GM19397 (cell line): ENCODE measurements around the gene SMYD4.
"Not testable (repeated sequence)": the region's sequence is repeated elsewhere in the genome, so short reads cannot be mapped to it uniquely, and the experiment has no call there.

Source experiments
- ATAC-seq: cut with Tn5 transposase; IDR thresholded peaks from one replicate; pipeline ENCODE4 v1.9.1; 2021; ENCODE audit warnings: mild to moderate bottlenecking, moderate library complexity; ENCODE audit not compliant: unreplicated experiment

SMYD4 gene

DNA sequence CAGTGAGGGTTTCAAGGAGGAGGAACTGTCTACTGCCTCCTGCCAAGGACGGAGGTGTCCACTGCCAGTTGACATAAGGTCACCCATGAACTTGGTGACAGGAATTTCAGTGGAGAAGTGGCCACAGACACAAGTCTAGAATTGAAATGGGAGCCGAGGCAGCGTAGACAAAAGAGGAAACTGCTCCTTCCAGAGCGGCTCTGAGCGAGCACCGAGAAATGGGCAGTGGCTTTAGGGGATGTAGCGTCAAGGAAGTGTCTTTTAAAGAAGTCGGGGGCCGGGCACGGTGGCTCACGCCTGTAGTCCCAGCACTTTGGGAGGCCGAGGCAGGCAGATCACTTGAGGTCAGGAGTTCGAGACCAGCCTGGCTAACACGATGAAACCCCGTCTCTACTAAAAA is 70.9 kb downstream of the SMYD4 start:
- ATAC-seq: no peak

DNA sequence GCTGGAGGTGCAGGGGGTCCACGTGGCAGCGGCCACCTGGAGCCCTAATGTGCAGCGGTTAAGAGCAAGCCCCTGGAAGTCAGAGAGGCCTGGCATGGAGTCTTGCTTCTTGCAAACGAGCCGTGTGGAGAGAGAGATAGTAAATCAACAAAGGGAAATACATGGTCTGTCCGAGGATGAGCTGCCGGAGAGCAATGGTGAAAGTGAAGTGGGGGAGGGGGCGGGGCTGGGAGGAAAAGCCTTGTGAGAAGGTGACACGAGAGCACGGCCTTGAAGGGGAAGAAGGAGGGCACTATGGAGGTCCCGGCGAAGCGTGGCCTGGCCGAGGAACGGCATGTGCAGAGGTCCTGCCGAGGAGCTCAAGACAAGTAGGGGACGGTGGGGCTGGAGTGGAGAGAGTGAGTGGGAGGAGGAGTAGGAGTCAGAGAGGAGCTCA is 73.9 kb downstream of the SMYD4 start:
- no peak for ATAC-seq

- ATAC-seq: no peak
Measured at GRCh38 chr17:1755252-1755826, 74.4 kb downstream of the SMYD4 start.

GRCh38 chr17:1754430-1755112 is 75.1 kb downstream of the SMYD4 start:
- no peak for ATAC-seq

DNA sequence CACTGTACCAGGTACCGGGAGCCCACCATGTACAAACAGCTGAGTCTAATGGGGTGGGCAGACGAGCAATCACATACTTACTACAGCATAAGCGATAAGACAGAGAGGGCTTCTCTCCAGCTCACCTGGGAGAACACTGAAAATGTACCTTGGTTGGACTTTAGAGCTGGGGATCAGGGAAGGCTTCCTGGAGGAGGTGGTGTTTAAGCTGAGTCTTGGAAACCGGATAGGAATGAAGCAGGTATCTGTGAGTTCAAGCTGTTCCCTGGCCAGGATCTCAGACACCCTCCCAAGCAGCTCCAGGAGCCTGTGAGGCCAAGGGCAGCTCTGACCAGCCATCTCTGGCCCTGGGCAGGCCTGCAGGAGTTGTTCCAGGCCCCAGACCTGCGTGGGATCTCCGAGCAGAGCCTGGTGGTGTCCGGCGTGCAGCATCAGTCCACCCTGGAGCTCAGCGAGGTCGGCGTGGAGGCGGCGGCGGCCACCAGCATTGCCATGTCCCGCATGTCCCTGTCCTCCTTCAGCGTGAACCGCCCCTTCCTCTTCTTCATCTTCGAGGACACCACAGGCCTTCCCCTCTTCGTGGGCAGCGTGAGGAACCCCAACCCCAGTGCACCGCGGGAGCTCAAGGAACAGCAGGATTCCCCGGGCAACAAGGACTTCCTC is 75.8 kb downstream of the SMYD4 start:
- ATAC-seq: no peak

DNA sequence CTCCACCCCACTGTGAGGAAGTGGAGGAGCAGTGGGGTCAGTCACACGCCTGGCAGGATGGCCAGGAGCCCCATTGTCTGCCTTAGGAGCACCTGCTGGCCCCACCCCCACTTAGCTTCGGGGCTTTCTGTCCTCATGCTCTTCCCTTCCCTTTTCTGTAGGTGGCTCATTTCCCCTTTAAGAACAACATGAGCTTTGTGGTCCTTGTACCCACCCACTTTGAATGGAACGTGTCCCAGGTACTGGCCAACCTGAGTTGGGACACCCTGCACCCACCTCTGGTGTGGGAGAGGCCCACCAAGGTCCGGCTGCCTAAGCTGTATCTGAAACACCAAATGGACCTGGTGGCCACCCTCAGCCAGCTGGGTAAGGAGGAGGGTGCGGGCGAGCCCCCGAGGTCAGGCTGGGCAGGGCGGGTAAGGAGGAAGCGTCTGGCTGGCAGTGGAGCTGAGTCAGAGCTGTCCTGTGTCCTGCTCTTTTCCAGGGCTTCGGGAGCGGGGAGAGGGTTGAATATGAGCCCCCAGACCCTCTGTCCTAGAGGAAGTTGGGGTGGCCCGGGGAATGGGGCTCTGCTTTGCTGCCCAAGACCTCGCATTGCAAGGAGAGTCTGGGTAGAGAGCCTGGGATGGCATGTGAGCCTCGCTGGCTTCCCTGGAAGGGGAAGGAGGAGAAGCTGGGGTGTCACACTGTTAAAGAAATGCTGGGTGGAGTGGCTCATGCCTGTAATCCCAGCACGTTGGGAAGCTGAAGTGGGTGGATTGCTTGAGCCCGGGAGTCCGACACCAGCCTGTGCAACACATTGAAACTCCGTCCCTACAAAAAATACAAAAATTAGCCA is 77.1 kb downstream of the SMYD4 start:
- ATAC-seq: no peak

GRCh38 chr17:1750628-1751027 is 79.1 kb downstream of the SMYD4 start:
- ATAC-seq: no peak

- ATAC-seq: no peak
Measured at GRCh38 chr17:1746975-1747543, 82.6 kb downstream of the SMYD4 start.

- no peak for ATAC-seq
Measured at GRCh38 chr17:1745513-1746020, 84.1 kb downstream of the SMYD4 start.

GRCh38 chr17:1744551-1745512 is 84.9 kb downstream of the SMYD4 start:
- no peak for ATAC-seq

- ATAC-seq: no peak
Measured at GRCh38 chr17:1743088-1743439, 86.6 kb downstream of the SMYD4 start.

DNA sequence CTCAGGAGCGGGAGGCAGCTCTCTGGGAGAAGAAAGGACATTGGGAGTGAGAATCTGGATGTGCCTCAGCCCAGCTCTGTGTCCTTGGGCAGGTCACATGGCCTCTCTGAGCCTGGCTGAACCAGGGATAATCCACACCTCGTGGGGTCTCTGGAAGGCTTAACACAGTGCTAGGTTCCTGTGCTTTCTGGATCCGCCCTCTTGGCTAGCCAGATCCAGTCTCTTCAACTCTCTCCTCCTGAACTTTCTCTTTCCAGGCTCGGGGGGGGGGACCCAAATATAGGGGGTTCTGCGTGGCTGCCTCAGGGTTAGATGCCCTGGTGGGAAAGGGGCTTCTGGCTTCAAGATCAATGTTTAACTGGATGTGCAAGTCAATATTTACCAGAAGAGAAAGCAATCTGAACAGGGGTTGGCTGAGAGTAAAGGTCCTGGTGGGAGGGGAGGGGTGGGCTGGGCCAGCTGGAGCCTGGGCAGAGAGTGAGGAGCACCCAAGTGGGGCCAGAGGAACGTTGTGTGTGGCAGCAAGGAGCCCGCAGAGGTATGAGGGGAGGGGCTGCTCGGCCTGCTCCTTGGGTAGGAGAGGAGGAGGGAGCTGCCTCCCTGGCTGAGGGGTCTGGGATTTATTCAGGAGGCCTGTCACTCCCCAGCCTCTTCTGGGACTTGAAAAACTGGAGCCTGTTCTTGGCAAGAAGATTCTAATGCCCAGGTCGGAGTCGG is 87.2 kb downstream of the SMYD4 start, which contains the start of gene SERPINF2:
TSS of gene SERPINF2 (plus strand) at position 501 of the 717 bp plus-strand sequence. CDS start 2,125 bp downstream, outside the sequence.
- no peak for ATAC-seq

DNA sequence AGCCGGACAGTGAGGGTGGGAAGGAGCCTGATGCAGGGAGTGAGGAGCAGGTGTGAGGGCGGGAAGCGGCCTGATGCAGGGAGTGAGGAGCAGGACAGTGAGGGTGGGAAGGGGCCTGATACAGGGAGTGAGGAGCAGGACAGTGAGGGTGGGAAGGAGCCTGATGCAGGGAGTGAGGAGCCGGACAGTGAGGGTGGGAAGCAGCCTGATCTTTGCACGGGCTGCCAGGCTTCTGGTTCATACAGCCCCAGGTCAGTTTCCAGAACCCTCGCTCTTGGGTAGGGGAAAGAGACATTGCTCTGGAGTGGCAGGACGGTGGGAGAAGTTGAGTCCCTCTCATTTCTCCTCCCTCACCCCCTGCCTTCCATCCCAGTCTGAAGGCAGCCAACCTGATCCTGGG is 87.8 kb downstream of the SMYD4 start:
- ATAC-seq: not testable (repeated sequence)

GRCh38 chr17:1737531-1738291 is 92.0 kb downstream of the SMYD4 start:
- no peak for ATAC-seq

DNA sequence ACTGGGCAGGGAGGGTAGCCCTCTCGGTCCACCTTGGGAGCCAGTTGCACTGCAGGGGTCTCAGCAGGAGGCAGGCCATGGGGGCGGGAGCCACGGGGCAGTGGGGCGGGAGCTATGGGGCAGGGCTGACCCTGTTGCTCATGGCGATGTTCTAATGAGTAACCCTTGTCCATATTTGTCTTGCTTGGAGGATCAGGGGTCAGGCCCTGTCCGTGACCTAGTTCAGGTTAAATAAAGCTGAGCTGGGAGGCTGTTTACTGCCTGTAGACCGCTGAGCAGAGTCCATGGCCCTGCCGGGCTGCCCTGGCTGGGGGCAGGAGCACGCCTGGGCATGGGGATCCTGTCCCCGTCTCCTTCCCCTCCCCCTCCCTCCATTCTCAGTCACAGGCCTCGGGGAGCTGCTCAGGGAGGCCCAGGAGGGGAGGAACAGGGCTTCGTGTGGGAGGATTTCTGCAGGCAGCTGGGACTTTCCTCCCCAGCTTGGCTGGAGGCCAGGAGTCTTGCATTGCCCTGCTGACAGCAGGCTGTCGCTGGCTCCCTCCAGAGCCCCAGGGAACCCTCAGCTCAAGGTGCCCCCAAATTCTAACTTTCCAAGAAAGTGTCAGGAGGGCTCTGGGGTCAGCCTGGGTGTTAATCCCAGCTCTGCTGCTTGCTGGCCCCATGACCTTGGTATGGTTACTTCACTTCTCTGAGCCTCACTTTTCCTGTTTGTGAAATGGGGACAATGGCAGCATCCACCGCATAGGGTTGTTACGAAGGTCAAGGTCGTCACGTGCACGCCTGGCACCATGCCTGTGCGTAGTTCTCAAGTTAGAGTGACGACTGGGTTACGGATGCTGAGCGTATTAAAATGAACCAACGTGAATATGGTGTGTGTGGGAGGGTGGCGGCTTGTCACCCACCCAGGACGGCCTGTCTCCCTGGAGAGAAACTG is 93.1 kb downstream of the SMYD4 start:
- no peak for ATAC-seq

DNA sequence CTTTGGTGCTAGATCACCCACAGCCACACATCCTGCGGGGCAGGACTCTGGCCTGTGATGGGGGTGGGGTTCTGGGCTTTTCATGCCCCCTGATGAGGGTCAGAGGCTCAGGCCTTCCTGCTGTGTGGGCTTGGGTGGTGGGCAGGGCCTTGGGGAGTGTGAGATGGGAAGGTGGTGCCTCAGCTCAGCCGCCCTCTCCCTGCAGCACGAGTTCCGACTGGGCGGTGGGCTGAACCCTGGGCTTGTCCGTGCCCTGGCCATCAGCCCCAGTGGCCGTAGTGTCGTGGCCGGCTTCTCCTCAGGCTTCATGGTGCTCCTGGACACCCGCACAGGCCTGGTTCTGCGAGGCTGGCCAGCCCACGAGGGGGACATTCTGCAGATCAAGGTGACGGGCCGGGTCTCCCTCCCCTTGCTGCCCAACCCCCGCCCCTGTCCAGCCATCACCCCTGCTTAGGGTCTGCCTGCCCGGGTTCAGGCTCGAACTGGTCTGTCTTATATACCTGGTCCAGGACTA is 93.8 kb downstream of the SMYD4 start:
- ATAC-seq: no peak

- no peak for ATAC-seq
Measured at GRCh38 chr17:1735418-1735817, 94.3 kb downstream of the SMYD4 start.
